SU-DHL-6 (cell line): ENCODE results near the gene KRTAP19-8.

Experiments used
- EZH2phosphoT487 ChIP-seq: fragments of 200-600 bp; sonication (generic), shearing (Covaris generic); conservative IDR thresholded peaks from 2 replicates; pipeline ENCODE4 v1.6.1; 2018; ENCODE audit warnings: mild to moderate bottlenecking, antibody characterized with exemption, low read length, moderate library complexity, mixed read lengths
- TF ChIP-seq, protein P1 (sequence below): fragments of 200-600 bp; sonication (generic); IDR thresholded peaks from one replicate; pipeline ENCODE4 v1.5.1; 2017; ENCODE audit warnings: antibody characterized with exemption, mild to moderate bottlenecking, low read length, moderate library complexity; ENCODE audit not compliant: insufficient read depth, poor library complexity, severe bottlenecking

- TF ChIP-seq, protein P1, sequence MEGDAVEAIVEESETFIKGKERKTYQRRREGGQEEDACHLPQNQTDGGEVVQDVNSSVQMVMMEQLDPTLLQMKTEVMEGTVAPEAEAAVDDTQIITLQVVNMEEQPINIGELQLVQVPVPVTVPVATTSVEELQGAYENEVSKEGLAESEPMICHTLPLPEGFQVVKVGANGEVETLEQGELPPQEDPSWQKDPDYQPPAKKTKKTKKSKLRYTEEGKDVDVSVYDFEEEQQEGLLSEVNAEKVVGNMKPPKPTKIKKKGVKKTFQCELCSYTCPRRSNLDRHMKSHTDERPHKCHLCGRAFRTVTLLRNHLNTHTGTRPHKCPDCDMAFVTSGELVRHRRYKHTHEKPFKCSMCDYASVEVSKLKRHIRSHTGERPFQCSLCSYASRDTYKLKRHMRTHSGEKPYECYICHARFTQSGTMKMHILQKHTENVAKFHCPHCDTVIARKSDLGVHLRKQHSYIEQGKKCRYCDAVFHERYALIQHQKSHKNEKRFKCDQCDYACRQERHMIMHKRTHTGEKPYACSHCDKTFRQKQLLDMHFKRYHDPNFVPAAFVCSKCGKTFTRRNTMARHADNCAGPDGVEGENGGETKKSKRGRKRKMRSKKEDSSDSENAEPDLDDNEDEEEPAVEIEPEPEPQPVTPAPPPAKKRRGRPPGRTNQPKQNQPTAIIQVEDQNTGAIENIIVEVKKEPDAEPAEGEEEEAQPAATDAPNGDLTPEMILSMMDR: no peak
- no peak for TF ChIP-seq EZH2phosphoT487
Observed at GRCh38 chr21:31072533-31072932, 34.3 kb upstream of the KRTAP19-8 start.
